Pons (tissue), 1 donor: ENCODE data around the gene CYP2F1.
"Not testable (repeated sequence)": the region's sequence is repeated elsewhere in the genome, so short reads cannot be mapped to it uniquely, and the experiment has no call there.

Source experiments
- DNase-seq: peaks from one replicate; pipeline ENCODE4 v3.0.0-alpha.2; 2016; ENCODE audit warnings: low spot score

Gene CYP2F1, protein sequence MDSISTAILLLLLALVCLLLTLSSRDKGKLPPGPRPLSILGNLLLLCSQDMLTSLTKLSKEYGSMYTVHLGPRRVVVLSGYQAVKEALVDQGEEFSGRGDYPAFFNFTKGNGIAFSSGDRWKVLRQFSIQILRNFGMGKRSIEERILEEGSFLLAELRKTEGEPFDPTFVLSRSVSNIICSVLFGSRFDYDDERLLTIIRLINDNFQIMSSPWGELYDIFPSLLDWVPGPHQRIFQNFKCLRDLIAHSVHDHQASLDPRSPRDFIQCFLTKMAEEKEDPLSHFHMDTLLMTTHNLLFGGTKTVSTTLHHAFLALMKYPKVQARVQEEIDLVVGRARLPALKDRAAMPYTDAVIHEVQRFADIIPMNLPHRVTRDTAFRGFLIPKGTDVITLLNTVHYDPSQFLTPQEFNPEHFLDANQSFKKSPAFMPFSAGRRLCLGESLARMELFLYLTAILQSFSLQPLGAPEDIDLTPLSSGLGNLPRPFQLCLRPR

DNA sequence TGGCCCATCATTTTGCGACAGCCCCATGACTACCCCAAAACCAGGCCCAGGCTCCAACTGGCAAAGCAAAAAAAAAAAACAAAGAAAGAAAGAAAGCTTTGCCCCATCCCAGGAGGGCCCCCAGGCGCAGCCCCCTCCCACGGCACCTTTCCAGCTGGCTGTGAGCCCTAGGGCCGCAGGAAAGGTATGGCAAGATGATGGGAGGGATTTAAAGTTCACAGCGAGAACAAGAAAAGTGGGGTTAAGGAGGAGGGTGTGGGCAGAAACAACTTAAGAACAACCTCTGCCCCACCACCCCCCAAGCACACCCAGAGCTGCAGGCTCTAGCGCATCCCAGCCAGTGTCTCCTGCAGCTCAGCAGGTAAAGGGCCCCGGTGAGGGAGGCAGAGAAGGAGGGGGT, at the start of gene CYP2F1:
Gene CYP2F1, plus strand, starts transcription at position 301 of the 400 bp plus-strand sequence. CDS start 1,757 bp downstream, outside the sequence.
- no peak for DNase-seq

DNA sequence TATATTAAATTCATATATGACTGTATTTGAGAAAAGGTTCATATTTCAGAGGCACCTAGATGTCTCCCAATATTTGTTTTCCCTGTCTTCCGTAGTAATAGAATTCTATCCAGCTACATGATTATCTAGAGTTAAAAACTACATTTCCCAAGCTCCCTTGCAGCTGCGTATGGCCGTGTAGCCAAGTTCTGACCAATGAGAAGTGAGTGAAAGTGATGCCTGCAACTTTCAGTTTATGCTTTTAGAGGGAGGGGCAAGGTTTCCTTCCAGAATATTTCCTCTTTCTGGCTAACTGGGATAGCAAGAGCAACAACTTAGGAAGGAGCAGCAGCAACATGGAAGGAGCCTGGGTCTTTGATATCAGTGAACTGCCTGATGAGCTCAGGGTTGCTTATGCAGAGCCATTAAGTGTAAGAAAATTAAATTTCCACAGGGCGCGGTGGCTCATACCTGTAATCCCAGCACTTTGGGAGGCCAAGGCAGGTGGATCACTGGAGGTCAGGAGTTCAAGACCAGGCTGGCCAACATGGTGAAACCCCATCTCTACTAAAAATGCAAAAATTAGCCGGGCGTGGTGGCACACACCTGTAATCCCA, 49.2 kb upstream of the CYP2F1 start:
- no peak for DNase-seq

DNA sequence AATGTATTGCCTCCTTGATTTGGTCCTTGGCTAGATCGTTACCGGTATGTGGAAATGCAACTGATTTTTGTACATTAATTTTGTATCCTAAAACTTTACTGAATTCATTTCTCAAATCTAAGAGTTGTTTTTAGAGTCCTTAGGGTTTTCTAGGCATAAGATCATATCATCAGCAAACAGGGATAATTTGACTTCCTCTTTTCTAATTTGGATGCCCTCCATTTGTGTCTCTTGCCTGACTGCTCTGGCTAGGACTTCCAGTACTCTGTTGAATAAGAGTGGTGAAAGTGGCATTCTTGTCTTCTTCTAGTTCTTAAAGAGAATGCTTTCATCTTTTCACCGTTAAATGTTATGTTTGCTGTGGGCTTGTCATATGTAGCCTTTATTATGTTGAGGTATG, 37.9 kb upstream of the CYP2F1 start:
- no peak for DNase-seq

DNA sequence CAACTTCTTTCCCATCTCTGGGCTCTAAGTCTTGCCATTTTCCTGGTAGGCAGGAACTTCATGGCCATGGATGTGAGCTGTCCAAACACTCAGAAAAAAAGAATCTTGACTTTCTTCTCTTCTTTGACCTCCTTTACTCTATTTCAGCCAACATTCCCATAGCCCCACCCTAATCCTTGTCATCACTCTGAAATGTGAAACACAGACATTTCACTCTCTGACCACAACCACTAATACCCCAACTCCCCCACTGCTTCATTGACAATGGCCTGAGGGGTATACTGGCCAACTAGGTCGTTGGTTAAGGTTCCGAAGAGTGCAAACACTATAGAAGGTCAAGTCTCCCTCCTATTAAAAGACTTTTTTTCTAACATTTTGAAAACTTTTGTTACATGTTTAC, 30.7 kb upstream of the CYP2F1 start:
- no peak for DNase-seq

DNA sequence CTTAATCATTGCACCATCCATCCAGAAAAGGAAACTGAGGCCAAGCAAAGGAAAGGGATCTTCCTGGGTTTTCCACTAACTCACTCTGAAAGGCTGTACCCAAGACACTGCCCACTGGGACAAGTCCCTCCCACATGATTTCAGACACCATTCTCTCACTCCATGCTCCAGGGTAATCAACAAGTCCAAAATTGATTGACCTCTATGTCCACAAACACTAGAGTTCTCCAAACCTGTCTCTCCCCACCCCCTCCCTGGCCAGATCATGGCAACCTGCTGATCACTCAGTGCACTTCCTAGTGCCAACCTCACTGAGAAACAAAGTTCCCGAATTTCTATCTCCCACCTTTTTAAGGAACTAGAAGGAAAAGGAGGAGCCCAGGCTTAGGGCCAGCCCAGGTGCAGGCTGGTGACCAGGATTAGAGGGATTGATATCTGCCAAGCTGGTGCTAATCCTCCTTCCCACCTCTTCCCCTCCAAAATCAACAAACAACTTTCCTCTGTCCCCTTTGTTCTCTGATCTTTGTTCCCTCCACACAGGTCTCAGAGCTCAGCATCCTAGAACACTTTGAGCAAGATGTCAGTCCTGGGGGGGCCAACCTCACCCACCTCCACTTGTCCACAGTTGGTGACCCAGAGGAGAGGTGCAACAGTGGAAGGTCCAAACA, 28.4 kb upstream of the CYP2F1 start:
- no peak for DNase-seq

DNA sequence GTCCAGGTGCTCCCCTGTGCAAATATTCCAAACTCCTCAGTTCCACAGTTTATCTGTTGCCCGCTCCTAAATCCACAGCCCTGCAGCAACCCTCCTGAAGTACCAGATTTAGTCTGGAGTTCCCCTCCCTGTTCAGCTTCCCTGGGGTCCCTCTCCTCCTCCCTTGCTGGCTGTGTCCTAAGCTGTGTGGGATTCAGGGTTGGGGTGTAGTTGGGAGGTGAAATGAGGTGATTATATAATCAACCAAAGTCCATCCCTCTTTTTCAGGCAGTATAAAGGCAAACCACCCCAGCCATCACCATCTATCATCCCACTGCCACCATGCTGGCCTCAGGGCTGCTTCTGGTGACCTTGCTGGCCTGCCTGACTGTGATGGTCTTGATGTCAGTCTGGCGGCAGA, 26.1 kb upstream of the CYP2F1 start, which contains the start of gene CYP2A13:
Gene CYP2A13, plus strand, starts transcription at position 301 of the 400 bp plus-strand sequence. Its CDS starts 21 bp downstream, at position 322.
- no peak for DNase-seq

DNA sequence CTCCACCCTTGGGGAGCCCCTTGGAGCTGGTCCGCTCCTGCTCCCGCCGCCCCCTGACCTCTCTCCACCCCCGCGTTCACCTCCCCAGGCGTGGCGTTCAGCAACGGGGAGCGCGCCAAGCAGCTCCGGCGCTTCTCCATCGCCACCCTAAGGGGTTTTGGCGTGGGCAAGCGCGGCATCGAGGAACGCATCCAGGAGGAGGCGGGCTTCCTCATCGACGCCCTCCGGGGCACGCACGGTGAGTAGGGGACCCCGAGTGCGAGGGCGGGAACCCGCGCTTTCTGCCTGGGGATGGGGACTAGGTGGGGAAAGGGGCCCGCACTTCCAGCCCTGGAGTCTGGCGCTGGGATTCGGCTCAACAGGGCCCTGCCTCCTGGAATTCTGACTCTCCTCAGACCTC, 24.3 kb upstream of the CYP2F1 start:
- DNase-seq, result no peak

DNA sequence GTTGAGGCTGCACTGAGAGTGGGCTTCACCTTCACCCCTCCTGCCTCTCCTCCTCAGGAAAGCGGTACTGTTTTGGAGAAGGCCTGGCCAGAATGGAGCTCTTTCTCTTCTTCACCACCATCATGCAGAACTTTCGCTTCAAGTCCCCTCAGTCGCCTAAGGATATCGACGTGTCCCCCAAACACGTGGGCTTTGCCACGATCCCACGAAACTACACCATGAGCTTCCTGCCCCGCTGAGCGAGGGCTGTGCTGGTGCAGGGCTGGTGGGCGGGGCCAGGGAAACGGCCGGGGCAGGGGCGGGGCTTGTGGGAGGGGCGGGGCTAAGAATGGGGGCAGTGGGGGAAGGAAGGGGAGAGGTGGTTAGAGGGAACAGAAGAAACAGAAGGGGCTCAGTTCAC, 18.5 kb upstream of the CYP2F1 start:
- no peak for DNase-seq

DNA sequence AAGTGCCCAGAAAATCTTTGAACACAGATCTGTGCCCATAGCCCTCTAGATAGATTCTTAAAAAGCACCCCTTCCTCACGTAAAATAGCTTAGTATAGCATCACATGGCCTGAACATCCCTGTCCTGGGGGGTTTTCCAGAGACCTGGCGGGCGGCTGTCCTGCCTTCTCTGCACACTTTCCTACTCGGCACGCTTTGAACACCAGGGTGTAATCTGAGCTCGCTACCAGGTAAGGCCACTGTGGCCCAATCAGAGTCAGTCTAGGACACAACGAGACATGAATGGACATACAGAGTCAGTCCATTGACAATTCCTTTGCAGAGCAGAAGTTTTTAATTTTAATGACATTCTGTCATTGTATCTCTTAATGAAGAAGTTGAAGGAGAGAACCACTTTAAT, 17.9 kb upstream of the CYP2F1 start:
- no peak for DNase-seq

DNA sequence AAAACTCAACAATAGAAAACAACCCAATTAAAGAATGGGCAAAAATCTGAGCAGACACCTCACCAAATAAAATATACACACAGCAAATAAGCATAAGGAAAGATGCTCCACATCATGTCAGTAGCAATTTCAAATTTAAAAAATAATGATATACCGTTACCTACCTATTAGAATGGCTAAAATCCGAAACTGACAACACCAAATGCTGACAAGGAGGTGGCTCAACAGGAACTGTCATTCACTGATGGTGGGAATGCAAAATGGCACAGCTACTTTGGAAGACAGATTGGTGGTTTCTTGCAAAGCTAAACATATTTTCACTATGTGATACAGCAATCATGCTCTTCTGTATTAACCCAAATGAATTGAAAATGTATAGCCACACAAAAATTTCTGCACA, 16.9 kb upstream of the CYP2F1 start:
- no peak for DNase-seq

DNA sequence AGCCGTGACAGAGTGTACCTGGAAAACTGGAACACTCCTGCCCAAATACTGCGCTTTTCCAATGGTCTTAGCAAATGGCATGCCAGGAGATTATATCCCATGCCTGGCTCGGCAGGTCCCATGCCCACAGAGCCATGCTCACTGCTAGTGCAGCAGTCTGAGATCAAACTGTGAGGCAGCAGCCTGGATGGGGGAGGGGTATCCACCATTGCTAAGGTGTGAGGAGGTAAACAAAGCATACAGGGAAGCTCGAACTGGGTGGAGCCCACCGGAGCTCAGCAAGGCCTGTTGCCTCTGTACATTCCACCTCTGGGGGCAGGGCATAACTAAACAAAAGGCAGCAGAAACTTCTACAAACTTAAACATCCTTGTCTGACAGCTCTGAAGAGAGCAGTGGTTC, 15.5 kb upstream of the CYP2F1 start:
- no peak for DNase-seq

DNA sequence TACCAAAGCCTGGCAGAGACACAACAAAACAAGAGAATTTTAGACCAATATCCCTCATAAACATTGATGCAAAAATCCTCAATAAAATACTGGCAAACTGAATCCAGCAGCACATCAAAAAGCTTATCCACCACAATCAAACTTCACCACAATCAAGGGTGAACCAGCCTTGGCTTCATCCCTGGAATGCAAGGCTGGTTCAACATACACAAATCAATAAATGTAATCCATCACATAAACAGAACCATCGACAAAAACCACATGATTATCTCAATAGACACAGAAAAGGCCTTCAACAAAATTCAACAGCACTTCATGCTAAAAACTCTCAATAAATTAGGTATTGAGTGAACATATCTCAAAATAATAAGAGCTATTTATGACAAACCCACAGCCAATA, 12.0 kb upstream of the CYP2F1 start:
- DNase-seq, result not testable (repeated sequence)

DNA sequence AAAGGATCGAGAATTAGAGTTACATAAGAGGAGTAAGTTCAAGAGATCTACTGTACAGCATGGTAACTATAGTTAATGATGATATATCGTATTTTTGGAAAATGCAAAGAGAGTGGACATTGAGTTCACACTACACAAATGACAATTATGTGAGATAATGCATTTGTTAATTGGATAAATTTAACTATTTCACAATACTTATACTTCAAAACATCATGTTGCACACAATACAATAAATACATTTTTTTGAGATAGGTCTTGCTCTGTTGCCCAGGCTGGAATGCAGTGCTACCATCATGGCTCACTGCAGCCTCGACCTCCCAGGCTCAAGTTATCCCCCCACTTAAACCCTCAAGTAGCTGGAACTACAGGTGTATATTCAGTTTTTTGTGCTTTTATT, 8.1 kb upstream of the CYP2F1 start:
- no peak for DNase-seq

DNA sequence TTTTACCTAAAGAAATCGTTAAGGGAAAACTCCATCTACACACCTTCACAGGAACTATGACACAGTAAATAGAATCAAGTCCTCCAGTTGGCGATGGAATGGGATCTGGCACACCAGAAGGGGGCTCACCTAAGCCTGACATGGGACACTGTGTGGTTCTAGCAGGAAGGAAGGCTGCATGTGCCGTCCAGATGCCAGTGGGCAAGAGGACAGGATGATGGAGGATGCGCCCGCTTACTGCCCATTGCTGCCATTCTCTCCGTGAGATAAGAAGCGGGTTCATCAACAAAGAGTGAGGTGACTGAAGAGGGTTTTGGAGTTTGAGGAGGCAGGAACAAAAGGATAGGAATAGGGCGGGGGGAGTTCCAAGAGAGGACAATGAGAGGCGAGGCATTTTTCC, 2.9 kb upstream of the CYP2F1 start:
- DNase-seq, result no peak

DNA sequence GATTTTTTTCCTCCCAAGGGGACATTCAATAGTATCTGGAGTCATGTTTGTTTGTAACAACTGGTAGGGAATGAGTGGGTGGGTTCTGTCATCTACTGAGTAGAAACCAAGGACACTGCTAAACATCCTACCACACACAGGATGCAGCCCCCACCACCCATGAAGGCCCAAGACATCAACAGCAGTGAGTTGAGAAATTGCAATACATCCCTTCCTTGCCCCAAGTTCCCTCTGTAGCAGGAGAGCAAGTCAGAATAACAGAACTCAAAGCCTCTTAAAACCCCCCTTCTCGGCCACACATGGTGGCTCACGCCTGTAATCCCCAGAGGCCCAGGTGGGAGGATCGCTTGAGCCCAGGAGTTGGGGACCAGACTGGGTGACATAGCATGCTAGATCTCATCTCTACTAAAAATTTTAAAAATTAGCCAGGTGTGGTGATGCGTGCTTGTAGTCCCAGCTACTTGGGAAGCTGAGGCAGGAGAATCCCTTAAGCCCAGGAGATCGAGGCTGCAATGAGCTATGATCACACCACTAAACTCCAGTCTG, 2.4 kb upstream of the CYP2F1 start:
- DNase-seq, result no peak

DNA sequence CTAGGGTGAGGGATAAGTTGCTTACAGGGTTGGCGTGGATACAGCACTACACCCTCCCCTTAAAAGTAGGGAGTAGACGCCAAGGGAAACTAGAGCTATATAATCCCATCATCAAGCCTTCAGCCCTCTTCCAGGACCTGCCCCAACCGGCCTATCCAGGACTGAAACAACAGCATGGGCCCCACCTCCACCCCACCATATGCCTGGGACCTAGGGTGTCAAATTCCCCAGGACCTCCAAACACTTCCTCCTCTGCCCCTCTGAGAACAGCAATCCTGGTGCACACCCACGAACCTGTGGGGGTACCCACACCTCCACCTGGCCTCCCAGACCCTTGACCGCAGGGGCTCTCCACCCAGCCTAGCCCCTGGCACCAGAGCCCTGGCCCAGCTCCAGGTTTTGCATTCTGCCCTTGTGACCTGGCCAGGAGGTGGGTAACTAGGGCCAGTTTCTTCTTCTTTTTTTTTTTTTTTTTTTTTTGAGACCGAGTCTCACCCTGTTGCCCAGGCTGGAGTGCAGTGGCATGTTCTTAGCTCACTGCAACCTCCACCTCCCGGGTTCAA, 1.4 kb upstream of the CYP2F1 start:
- no peak for DNase-seq

DNA sequence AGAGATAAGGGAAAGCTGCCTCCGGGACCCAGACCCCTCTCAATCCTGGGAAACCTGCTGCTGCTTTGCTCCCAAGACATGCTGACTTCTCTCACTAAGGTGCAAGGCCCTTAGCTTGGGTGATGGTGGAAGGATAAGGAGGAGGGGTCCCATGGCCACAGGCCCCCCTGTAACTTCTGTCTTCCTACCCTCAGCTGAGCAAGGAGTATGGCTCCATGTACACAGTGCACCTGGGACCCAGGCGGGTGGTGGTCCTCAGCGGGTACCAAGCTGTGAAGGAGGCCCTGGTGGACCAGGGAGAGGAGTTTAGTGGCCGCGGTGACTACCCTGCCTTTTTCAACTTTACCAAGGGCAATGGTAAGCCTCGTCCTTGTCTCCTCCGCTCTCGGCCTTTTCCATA, 2.0 kb downstream of the CYP2F1 start:
- no peak for DNase-seq

DNA sequence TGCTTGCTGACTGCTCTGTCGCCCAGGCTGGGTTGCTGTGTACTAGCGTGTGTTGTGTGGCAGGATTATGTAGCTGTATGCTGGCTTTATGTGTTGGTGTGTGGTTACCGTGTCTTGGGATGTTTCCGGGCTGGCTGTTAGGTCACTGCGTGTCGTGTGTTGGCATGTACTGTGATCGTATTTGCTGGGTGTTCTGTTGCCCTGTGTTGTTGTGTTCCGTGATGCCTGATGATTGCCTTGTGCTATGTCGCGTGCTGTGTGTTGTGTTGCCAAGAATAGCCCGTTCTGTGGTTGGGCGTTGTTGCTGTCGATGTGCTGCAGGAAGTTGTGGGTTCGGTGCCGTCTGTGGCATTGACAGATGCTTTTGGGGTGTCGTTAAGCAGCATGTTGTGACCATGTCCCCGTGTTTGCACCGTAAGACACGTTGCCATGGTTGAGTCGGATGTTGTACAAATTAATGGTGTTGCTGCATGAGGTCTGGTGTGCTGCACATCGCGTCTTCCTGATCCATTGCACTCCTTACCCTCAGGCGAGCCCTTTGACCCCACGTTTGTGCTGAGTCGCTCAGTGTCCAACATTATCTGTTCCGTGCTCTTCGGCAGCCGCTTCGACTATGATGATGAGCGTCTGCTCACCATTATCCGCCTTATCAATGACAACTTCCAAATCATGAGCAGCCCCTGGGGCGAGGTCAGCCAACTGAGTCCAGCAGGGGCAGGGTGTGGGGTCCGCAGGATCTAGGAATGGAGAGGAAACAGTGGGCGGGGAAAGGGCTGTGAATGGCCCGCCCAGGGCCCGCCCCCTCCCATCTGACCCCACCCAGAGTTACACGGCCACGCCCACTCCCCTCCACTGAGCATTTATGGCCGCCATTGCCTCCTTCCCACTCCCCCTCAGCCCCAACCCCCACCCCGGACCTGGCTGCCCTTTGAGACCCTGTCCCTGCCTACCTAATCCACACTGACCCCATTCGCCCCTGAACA, 7.0 kb downstream of the CYP2F1 start:
- DNase-seq, result not testable (repeated sequence)

DNA sequence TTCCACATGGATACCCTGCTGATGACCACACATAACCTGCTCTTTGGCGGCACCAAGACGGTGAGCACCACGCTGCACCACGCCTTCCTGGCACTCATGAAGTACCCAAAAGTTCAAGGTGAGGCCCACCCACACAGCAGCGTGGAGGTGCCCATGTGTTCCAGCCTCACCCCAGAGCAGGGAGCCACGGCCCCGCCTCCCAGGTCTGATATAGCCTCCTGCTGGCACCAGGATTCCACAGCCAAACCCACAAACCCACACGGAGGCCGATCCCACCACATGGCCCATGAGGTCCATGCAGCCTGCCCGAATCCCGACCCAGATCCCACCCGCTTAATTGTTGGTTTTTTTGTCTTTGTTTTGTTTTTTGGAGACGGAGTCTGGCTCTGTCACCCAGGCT, 8.6 kb downstream of the CYP2F1 start:
- not testable (repeated sequence) for DNase-seq

DNA sequence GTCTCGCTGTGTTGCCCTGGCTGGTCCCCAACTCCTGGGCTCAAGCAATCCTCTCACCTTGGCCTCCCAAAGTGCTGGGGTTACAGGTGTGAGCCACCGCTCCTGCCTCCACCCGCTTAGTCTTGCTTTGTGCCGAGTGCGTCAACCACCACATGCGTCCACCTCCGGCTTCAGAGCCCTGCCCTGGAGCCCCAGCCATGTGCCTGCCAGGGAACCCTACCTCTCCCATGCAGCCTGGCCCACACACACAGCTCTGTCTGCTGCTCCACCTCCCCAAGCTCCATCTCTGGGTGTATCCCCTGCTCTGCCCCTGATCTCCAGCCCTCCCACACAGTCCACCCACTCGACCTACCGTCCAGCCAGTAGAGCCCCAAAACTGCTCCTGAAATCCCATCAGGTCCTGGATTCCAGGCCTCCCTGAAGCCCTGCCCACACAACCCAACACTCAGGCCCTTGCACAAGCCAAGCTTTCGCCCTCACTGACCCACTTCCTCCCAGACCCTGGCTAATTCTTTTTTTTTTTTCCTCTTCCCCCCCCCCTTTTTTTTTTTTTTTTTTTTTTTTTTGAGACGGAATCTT, 9.6 kb downstream of the CYP2F1 start:
- DNase-seq, result no peak

DNA sequence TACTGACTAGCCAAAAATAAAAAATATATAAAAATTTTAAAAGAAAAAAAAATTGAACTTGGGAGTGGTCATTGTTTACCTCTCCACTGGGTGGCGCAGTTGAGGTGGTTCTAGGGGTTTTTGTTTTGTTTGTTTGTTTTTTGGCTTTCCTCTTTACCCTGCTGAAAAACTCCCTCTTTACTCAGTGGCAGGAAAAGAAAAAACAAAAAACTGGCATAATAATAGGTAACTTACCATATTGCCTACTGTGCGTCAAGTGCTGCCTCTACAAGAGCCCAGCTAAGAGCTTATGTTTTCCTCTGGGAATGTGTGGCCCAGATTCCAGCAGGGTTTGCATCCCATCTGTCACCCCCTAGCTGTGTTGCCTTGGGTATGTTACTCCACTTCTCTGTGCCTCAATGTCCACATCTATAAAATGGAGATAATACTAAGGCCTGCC, 12.6 kb downstream of the CYP2F1 start:
- peak; percentile 4 for DNase-seq
